HL-60 (cell line): ENCODE data around the gene A2M.

Experiments used
- DNase-seq, 2 experiments: peaks; one replicate each; pipeline ENCODE4 v3.0.0-alpha.2; 2010 to 2020; ENCODE audit warnings: low read depth in 1 of 2, low spot score in 1 of 2
- H3K27ac ChIP-seq: fragments of 250-450 bp; sonication (Bioruptor Pico); replicated peaks from 2 replicates; pipeline ENCODE4 v1.5.1; 2020; ENCODE audit warnings: mild to moderate bottlenecking, moderate library complexity
- H3K27me3 ChIP-seq: fragments of 250-450 bp; sonication (Bioruptor Pico); 2 replicates; pipeline ENCODE4 v1.5.1; 2021; ENCODE audit warnings: mild to moderate bottlenecking, moderate library complexity; ENCODE audit not compliant: insufficient read depth, poor library complexity, severe bottlenecking
- H3K4me3 ChIP-seq: replicated peaks from 2 replicates; pipeline ENCODE4 v1.5.1; 2011; ENCODE audit warnings: mild to moderate bottlenecking, control low read depth, low read length; ENCODE audit not compliant: insufficient read depth
- CTCF ChIP-seq: IDR thresholded peaks from one replicate; pipeline ENCODE4 v1.5.1; 2011; ENCODE audit warnings: low read length, control low read depth, inconsistent platforms; ENCODE audit not compliant: insufficient read depth
- GABPA ChIP-seq: IDR thresholded peaks from 2 replicates; pipeline ENCODE4 v1.6.1; 2012; ENCODE audit warnings: low read depth
- POLR2AphosphoS5 ChIP-seq: IDR thresholded peaks from 2 replicates; pipeline ENCODE4 v1.6.1; 2012; ENCODE audit warnings: low read depth
- REST ChIP-seq: IDR thresholded peaks from 2 replicates; pipeline ENCODE4 v1.6.1; 2012; ENCODE audit warnings: low read depth; ENCODE audit not compliant: insufficient replicate concordance
- SPI1 ChIP-seq: IDR thresholded peaks from 2 replicates; pipeline ENCODE4 v1.6.1; 2012; ENCODE audit warnings: low read depth, mild to moderate bottlenecking, borderline replicate concordance

The A2M gene

DNA sequence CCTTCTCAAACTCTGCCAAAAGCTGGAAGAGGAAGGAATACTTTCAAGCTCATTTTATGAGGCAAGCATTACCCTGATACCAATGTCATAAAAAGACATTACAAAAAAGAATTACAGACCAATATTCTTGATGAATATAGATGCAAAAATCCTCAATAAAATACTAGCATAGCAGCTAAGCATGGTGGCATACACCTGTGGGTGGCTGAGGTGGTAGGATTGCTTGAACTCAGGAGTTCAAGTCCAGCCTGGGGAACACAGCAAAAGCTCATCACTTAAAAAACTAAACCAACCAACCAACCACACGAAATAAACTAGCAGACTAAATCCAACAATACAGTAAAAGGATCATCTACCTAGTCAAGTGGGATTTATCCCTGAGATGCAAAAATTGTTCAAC is 29.6 kb downstream of the A2M start:
- Histone ChIP-seq H3K27me3 (no peaks in the 10 kb centered on the region), H3K27ac (no peak overlapping the region), H3K4me3 (no peak overlapping the region)
- no peak for DNase-seq
- TF ChIP-seq REST (no peak), GABPA (no peak)

DNA sequence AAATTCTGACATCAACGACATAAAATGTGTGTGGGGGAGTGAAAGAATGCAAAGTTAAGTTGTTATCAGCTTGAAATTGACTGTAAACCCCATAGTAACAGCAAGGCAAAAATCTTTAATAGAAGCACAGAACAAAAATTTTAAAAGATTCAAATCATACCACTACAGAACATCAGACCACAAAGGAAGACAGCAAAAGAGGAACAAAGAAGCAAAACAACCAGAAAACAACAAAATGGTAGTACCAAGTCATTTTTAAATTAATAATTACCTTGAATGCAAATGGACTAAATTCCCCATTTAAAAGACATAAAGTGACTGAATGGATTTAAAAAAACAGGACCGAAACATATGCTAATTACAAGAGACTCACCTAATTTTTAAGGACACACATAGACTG is 31.3 kb downstream of the A2M start:
- no peak for TF ChIP-seq GABPA
- TF ChIP-seq POLR2AphosphoS5 = no peak
- TF ChIP-seq CTCF = no peak
- TF ChIP-seq SPI1 = no peak
- no peak for TF ChIP-seq REST
- H3K4me3 ChIP-seq = no peak overlapping the region

GRCh38 chr12:9083793-9084192 is 31.9 kb downstream of the A2M start:
- no peak for TF ChIP-seq GABPA
- Histone ChIP-seq H3K4me3 (no peak overlapping the region), H3K27me3 (peaks cover 2% of the 10 kb centered on the region), H3K27ac (no peak overlapping the region)
- no peak for DNase-seq

More for the DNA sequence above, 31.3 kb downstream of the A2M start:
- Histone ChIP-seq H3K27ac (no peak overlapping the region), H3K27me3 (peaks cover 2% of the 10 kb centered on the region)
- DNase-seq = no peak

DNA sequence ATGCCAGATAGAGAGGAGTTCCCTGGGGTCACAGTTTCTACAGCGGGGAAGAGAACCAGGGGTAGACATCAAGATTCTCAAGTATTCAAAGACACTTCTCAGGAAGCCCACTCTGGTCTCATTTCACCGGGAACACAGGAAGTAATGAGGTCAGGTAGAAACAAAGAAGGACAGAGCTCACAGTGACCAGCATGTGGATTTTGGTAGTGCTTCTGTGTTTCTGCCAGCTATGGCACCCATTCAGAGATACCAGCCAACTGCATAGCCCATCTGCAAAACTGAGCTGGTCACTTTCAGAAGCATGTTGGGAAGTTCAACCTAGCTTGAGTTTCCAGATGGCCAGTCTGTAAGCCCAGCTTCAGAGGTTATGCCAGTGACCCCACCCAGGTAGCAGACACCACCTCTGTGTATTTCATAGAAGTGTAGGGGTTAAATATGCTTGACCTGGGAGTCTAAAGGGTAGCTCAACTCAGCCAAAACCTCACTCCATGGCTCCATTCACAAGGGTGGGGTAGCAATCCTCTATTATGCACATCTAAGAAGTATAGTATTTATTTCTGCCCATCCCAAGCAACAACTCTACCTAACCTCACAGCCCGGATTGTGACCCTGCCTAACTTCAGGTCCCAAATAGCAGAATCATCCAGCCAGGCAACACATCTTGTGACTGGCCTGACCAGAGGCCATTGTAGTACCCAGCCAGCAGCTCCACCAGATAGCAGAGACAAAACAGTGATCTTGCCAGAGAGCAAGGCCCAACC is 33.9 kb downstream of the A2M start:
- TF ChIP-seq GABPA = no peak
- TF ChIP-seq REST = no peak
- no peak overlapping the region for H3K4me3 ChIP-seq
- H3K27ac ChIP-seq = no peak overlapping the region
- DNase-seq = no peak
- peaks cover 2% of the 10 kb centered on the region for H3K27me3 ChIP-seq
